Measurements from ENCODE around the gene TENM3.
"Not testable (repeated sequence)": the region's sequence is repeated elsewhere in the genome, so short reads cannot be mapped to it uniquely, and the experiment has no call there.

Gene TENM3

GRCh38 chr4:182369211-182369610 is 126.0 kb downstream of the TENM3 start:
- no peak overlapping the region for H3K27ac ChIP-seq (ENCODE audit: low read depth, low read length)
- H3K36me3 ChIP-seq (ENCODE audit: control insufficient read depth in 5 of 5, insufficient read depth in 5 of 5, low read length in 5 of 5) = no peaks in the 10 kb centered on the region

GRCh38 chr4:182370491-182370890 is 127.3 kb downstream of the TENM3 start:
- Histone ChIP-seq H3K9ac (ENCODE audit: low read length in 5 of 5) (no peak overlapping the region), H3K4me1 (ENCODE audit: control insufficient read depth in 5 of 5, insufficient read depth in 5 of 5, low read length in 5 of 5) (no peaks in the 10 kb centered on the region), H3K36me3 (ENCODE audit: control insufficient read depth in 5 of 5, insufficient read depth in 5 of 5, low read length in 5 of 5) (no peaks in the 10 kb centered on the region), H3K27me3 (ENCODE audit: control insufficient read depth in 5 of 5, insufficient read depth in 4 of 5, low read length in 5 of 5) (no peaks in the 10 kb centered on the region), H3K4me3 (ENCODE audit: low read depth in 1 of 5, low read length in 5 of 5) (no peak overlapping the region), H3K9me3 (ENCODE audit: control insufficient read depth in 5 of 5, low read length in 5 of 5) (no peaks in the 10 kb centered on the region), H3K27ac (ENCODE audit: low read depth, low read length) (no peak overlapping the region)

More at GRCh38 chr4:182369211-182369610, 126.0 kb downstream of the TENM3 start:
- Histone ChIP-seq H3K9me3 (ENCODE audit: control insufficient read depth in 5 of 5, low read length in 5 of 5) (no peaks in the 10 kb centered on the region), H3K27me3 (ENCODE audit: control insufficient read depth in 5 of 5, insufficient read depth in 4 of 5, low read length in 5 of 5) (no peaks in the 10 kb centered on the region), H3K4me3 (ENCODE audit: low read depth in 1 of 5, low read length in 5 of 5) (no peak overlapping the region), H3K4me1 (ENCODE audit: control insufficient read depth in 5 of 5, insufficient read depth in 5 of 5, low read length in 5 of 5) (no peaks in the 10 kb centered on the region), H3K9ac (ENCODE audit: low read length in 5 of 5) (no peak overlapping the region)

- Histone ChIP-seq H3K9me3 (ENCODE audit: control insufficient read depth in 5 of 5, low read length in 5 of 5) (no peaks in the 10 kb centered on the region), H3K36me3 (ENCODE audit: control insufficient read depth in 5 of 5, insufficient read depth in 5 of 5, low read length in 5 of 5) (no peaks in the 10 kb centered on the region), H3K27ac (ENCODE audit: low read depth, low read length) (no peak overlapping the region), H3K4me3 (ENCODE audit: low read depth in 1 of 5, low read length in 5 of 5) (no peak overlapping the region), H3K9ac (ENCODE audit: low read length in 5 of 5) (no peak overlapping the region), H3K27me3 (ENCODE audit: control insufficient read depth in 5 of 5, insufficient read depth in 4 of 5, low read length in 5 of 5) (no peaks in the 10 kb centered on the region), H3K4me1 (ENCODE audit: control insufficient read depth in 5 of 5, insufficient read depth in 5 of 5, low read length in 5 of 5) (peaks cover 0 to 6% (median 0%) of the 10 kb centered on the region in 5 donors)
These were observed 137.6 kb downstream of the TENM3 start for GRCh38 chr4:182380771-182381181.

GRCh38 chr4:182382941-182383340 is 139.7 kb downstream of the TENM3 start:
- Histone ChIP-seq H3K4me1 (ENCODE audit: control insufficient read depth in 5 of 5, insufficient read depth in 5 of 5, low read length in 5 of 5) (peaks cover 0 to 6% (median 0%) of the 10 kb centered on the region in 5 donors), H3K9ac (ENCODE audit: low read length in 5 of 5) (no peak overlapping the region), H3K9me3 (ENCODE audit: control insufficient read depth in 5 of 5, low read length in 5 of 5) (no peaks in the 10 kb centered on the region), H3K4me3 (ENCODE audit: low read depth in 1 of 5, low read length in 5 of 5) (no peak overlapping the region), H3K27me3 (ENCODE audit: control insufficient read depth in 5 of 5, insufficient read depth in 4 of 5, low read length in 5 of 5) (no peaks in the 10 kb centered on the region), H3K36me3 (ENCODE audit: control insufficient read depth in 5 of 5, insufficient read depth in 5 of 5, low read length in 5 of 5) (no peaks in the 10 kb centered on the region), H3K27ac (ENCODE audit: low read depth, low read length) (no peak overlapping the region)

GRCh38 chr4:182384631-182385091 is 141.5 kb downstream of the TENM3 start:
- H3K27ac ChIP-seq (ENCODE audit: low read depth, low read length) = no peak overlapping the region
- no peak overlapping the region for H3K4me3 ChIP-seq (ENCODE audit: low read depth in 1 of 5, low read length in 5 of 5)
- no peaks in the 10 kb centered on the region for H3K36me3 ChIP-seq (ENCODE audit: control insufficient read depth in 5 of 5, insufficient read depth in 5 of 5, low read length in 5 of 5)
- no peaks in the 10 kb centered on the region for H3K9me3 ChIP-seq (ENCODE audit: control insufficient read depth in 5 of 5, low read length in 5 of 5)
- peaks cover 0 to 6% (median 0%) of the 10 kb centered on the region in 5 donors for H3K4me1 ChIP-seq (ENCODE audit: control insufficient read depth in 5 of 5, insufficient read depth in 5 of 5, low read length in 5 of 5)
- H3K9ac ChIP-seq (ENCODE audit: low read length in 5 of 5) = no peak overlapping the region
- no peaks in the 10 kb centered on the region for H3K27me3 ChIP-seq (ENCODE audit: control insufficient read depth in 5 of 5, insufficient read depth in 4 of 5, low read length in 5 of 5)

GRCh38 chr4:182385897-182386296 is 142.7 kb downstream of the TENM3 start:
- Histone ChIP-seq H3K27me3 (ENCODE audit: control insufficient read depth in 5 of 5, insufficient read depth in 4 of 5, low read length in 5 of 5) (no peaks in the 10 kb centered on the region), H3K4me3 (ENCODE audit: low read depth in 1 of 5, low read length in 5 of 5) (no peak overlapping the region)

GRCh38 chr4:182386576-182386975 is 143.4 kb downstream of the TENM3 start:
- not testable (repeated sequence) for H3K9me3 ChIP-seq (ENCODE audit: control insufficient read depth in 5 of 5, low read length in 5 of 5); H3K27me3 ChIP-seq (ENCODE audit: control insufficient read depth in 5 of 5, insufficient read depth in 4 of 5, low read length in 5 of 5); H3K4me1 ChIP-seq (ENCODE audit: control insufficient read depth in 5 of 5, insufficient read depth in 5 of 5, low read length in 5 of 5); H3K27ac ChIP-seq (ENCODE audit: low read depth, low read length); H3K9ac ChIP-seq (ENCODE audit: low read length in 5 of 5); H3K4me3 ChIP-seq (ENCODE audit: low read depth in 1 of 5, low read length in 5 of 5); H3K36me3 ChIP-seq (ENCODE audit: control insufficient read depth in 5 of 5, insufficient read depth in 5 of 5, low read length in 5 of 5)

More at GRCh38 chr4:182385897-182386296, 142.7 kb downstream of the TENM3 start:
- H3K9ac ChIP-seq (ENCODE audit: low read length in 5 of 5) = no peak overlapping the region
- H3K4me1 ChIP-seq (ENCODE audit: control insufficient read depth in 5 of 5, insufficient read depth in 5 of 5, low read length in 5 of 5) = peaks cover 0 to under 1% (median 0%) of the 10 kb centered on the region in 5 donors
- H3K27ac ChIP-seq (ENCODE audit: low read depth, low read length) = no peak overlapping the region
- H3K36me3 ChIP-seq (ENCODE audit: control insufficient read depth in 5 of 5, insufficient read depth in 5 of 5, low read length in 5 of 5) = no peaks in the 10 kb centered on the region
- H3K9me3 ChIP-seq (ENCODE audit: control insufficient read depth in 5 of 5, low read length in 5 of 5) = no peaks in the 10 kb centered on the region

GRCh38 chr4:182391111-182391684 is 148.0 kb downstream of the TENM3 start:
- no peak overlapping the region for H3K4me3 ChIP-seq (ENCODE audit: low read depth in 1 of 5, low read length in 5 of 5)
- no peaks in the 10 kb centered on the region for H3K9me3 ChIP-seq (ENCODE audit: control insufficient read depth in 5 of 5, low read length in 5 of 5)
- no peak overlapping the region for H3K27ac ChIP-seq (ENCODE audit: low read depth, low read length)
- H3K27me3 ChIP-seq (ENCODE audit: control insufficient read depth in 5 of 5, insufficient read depth in 4 of 5, low read length in 5 of 5) = no peaks in the 10 kb centered on the region
- no peak overlapping the region for H3K9ac ChIP-seq (ENCODE audit: low read length in 5 of 5)
- no peaks in the 10 kb centered on the region for H3K36me3 ChIP-seq (ENCODE audit: control insufficient read depth in 5 of 5, insufficient read depth in 5 of 5, low read length in 5 of 5)
- H3K4me1 ChIP-seq (ENCODE audit: control insufficient read depth in 5 of 5, insufficient read depth in 5 of 5, low read length in 5 of 5) = no peaks in the 10 kb centered on the region

GRCh38 chr4:182394181-182394580 is 151.0 kb downstream of the TENM3 start:
- Histone ChIP-seq H3K27ac (ENCODE audit: low read depth, low read length) (no peak overlapping the region), H3K9me3 (ENCODE audit: control insufficient read depth in 5 of 5, low read length in 5 of 5) (no peaks in the 10 kb centered on the region), H3K4me3 (ENCODE audit: low read depth in 1 of 5, low read length in 5 of 5) (no peak overlapping the region), H3K9ac (ENCODE audit: low read length in 5 of 5) (no peak overlapping the region), H3K27me3 (ENCODE audit: control insufficient read depth in 5 of 5, insufficient read depth in 4 of 5, low read length in 5 of 5) (no peaks in the 10 kb centered on the region), H3K4me1 (ENCODE audit: control insufficient read depth in 5 of 5, insufficient read depth in 5 of 5, low read length in 5 of 5) (no peaks in the 10 kb centered on the region), H3K36me3 (ENCODE audit: control insufficient read depth in 5 of 5, insufficient read depth in 5 of 5, low read length in 5 of 5) (no peaks in the 10 kb centered on the region)

- H3K9me3 ChIP-seq (ENCODE audit: control insufficient read depth in 5 of 5, low read length in 5 of 5) = no peaks in the 10 kb centered on the region
- H3K27ac ChIP-seq (ENCODE audit: low read depth, low read length) = no peak overlapping the region
- no peak overlapping the region for H3K9ac ChIP-seq (ENCODE audit: low read length in 5 of 5)
- no peaks in the 10 kb centered on the region for H3K27me3 ChIP-seq (ENCODE audit: control insufficient read depth in 5 of 5, insufficient read depth in 4 of 5, low read length in 5 of 5)
- H3K4me3 ChIP-seq (ENCODE audit: low read depth in 1 of 5, low read length in 5 of 5) = no peak overlapping the region
- no peaks in the 10 kb centered on the region for H3K36me3 ChIP-seq (ENCODE audit: control insufficient read depth in 5 of 5, insufficient read depth in 5 of 5, low read length in 5 of 5)
- H3K4me1 ChIP-seq (ENCODE audit: control insufficient read depth in 5 of 5, insufficient read depth in 5 of 5, low read length in 5 of 5) = peaks cover 0 to 4% (median 0%) of the 10 kb centered on the region in 5 donors
These were observed 156.9 kb downstream of the TENM3 start for GRCh38 chr4:182400081-182400480.
